ENCODE measurements around the gene SERHL2.
"Not testable (repeated sequence)": the region's sequence is repeated elsewhere in the genome, so short reads cannot be mapped to it uniquely, and the experiment has no call there.

Gene SERHL2

GRCh38 chr22:42574468-42574867 lies 20.7 kb downstream of the SERHL2 start:
- DNase-seq (ENCODE audit: low spot score): not testable (repeated sequence)

GRCh38 chr22:42575996-42576574 lies 22.3 kb downstream of the SERHL2 start:
- DNase-seq (ENCODE audit: low spot score): not testable (repeated sequence)

- DNase-seq (ENCODE audit: low spot score): not testable (repeated sequence)
These were observed 23.4 kb downstream of the SERHL2 start for GRCh38 chr22:42577141-42577540.

- no peak for DNase-seq (ENCODE audit: low spot score)
These were observed 24.0 kb downstream of the SERHL2 start for GRCh38 chr22:42577623-42578240.

- DNase-seq (ENCODE audit: low spot score): not testable (repeated sequence)
These were observed 26.3 kb downstream of the SERHL2 start for GRCh38 chr22:42580040-42580439.

- DNase-seq (ENCODE audit: low spot score): not testable (repeated sequence)
These were observed 27.5 kb downstream of the SERHL2 start for GRCh38 chr22:42581194-42581761.

GRCh38 chr22:42581762-42582716 lies 28.3 kb downstream of the SERHL2 start:
- peak; percentile 72 for DNase-seq (ENCODE audit: low spot score)

- no peak for DNase-seq (ENCODE audit: low spot score)
These were observed 29.2 kb downstream of the SERHL2 start for GRCh38 chr22:42582987-42583386.

GRCh38 chr22:42584364-42584940 lies 30.7 kb downstream of the SERHL2 start:
- no peak for DNase-seq (ENCODE audit: low spot score)

- DNase-seq (ENCODE audit: low spot score): no peak
These were observed 31.3 kb downstream of the SERHL2 start for GRCh38 chr22:42585096-42585495.

GRCh38 chr22:42586381-42586780 lies 32.6 kb downstream of the SERHL2 start:
- no peak for DNase-seq (ENCODE audit: low spot score)

GRCh38 chr22:42587588-42588175 lies 33.9 kb downstream of the SERHL2 start:
- DNase-seq (ENCODE audit: low spot score): no peak

GRCh38 chr22:42591987-42592386 lies 38.2 kb downstream of the SERHL2 start:
- no peak for DNase-seq (ENCODE audit: low spot score)

GRCh38 chr22:42595434-42595833 lies 41.7 kb downstream of the SERHL2 start:
- DNase-seq (ENCODE audit: low spot score): no peak

GRCh38 chr22:42596336-42596735 lies 42.6 kb downstream of the SERHL2 start:
- no peak for DNase-seq (ENCODE audit: low spot score)

- no peak for DNase-seq (ENCODE audit: low spot score)
These were observed 43.2 kb downstream of the SERHL2 start for GRCh38 chr22:42596863-42597530.

- no peak for DNase-seq (ENCODE audit: low spot score)
These were observed 48.2 kb downstream of the SERHL2 start for GRCh38 chr22:42601879-42602465.

- no peak for DNase-seq (ENCODE audit: low spot score)
These were observed 48.7 kb downstream of the SERHL2 start for GRCh38 chr22:42602470-42602869.

GRCh38 chr22:42603427-42603826 lies 49.7 kb downstream of the SERHL2 start:
- no peak for DNase-seq (ENCODE audit: low spot score)

- DNase-seq (ENCODE audit: low spot score): no peak
These were observed 50.6 kb downstream of the SERHL2 start for GRCh38 chr22:42604403-42604802.

GRCh38 chr22:42607641-42608040 lies 53.9 kb downstream of the SERHL2 start:
- DNase-seq (ENCODE audit: low spot score): not testable (repeated sequence)
